GM21723 (cell line): ENCODE measurements around the gene NHERF2.
"Not testable (repeated sequence)": the region's sequence is repeated elsewhere in the genome, so short reads cannot be mapped to it uniquely, and the experiment has no call there.

Experiments
- ATAC-seq: cut with Tn5 transposase; IDR thresholded peaks from one replicate; pipeline ENCODE4 v1.9.1; 2021; ENCODE audit warnings: mild to moderate bottlenecking, moderate library complexity; ENCODE audit not compliant: unreplicated experiment

NHERF2 gene

DNA sequence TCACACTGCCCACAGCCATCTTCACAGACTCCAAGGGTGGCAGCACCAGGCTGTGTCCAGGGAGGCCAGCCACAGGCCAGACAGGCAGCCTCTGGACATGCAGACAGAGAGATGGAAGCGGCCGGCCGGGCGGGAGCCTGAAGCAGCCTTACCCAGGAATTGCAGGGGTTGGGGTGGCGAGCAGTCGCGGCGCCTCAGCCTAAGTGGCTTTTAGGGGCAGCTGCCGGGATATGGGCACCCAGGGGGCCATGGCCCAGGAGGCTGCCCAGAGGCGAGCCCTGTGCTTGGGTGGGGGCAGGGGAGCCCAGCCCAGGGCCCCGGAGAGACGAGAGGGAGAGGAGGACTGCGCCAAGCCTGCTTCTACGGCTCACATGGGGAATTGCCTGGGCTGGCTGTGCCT is 1.5 kb upstream of the NHERF2 start:
- no peak for ATAC-seq

DNA sequence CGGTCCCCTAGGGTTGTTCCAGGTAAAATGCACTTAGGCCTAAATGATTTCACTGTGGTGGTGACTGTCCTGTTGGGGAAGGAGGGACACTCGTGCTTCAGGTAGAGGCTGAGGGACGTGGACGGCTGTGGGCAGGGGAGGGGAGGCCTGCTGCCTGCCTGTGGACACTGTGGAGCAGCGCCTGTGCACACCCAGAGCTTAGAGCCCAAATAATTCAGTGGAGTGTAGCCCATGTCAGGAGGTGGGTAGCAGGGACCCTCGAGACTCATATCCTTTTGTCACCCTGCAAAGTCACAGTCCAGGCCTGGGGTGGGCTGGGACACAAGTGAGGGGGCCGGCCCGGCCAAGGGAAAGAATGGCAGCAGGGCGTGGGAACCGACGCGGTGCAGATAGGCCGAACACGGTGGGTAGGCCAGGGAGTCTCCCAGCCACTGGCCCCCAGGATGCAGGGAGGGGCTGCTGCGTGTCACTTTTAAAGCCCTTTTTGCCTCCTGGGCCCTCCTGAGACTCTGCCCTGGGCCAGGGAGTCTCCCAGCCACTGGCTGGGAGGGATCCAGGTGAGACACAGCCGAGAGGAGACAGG is 733 bp upstream of the NHERF2 start:
- no peak for ATAC-seq

DNA sequence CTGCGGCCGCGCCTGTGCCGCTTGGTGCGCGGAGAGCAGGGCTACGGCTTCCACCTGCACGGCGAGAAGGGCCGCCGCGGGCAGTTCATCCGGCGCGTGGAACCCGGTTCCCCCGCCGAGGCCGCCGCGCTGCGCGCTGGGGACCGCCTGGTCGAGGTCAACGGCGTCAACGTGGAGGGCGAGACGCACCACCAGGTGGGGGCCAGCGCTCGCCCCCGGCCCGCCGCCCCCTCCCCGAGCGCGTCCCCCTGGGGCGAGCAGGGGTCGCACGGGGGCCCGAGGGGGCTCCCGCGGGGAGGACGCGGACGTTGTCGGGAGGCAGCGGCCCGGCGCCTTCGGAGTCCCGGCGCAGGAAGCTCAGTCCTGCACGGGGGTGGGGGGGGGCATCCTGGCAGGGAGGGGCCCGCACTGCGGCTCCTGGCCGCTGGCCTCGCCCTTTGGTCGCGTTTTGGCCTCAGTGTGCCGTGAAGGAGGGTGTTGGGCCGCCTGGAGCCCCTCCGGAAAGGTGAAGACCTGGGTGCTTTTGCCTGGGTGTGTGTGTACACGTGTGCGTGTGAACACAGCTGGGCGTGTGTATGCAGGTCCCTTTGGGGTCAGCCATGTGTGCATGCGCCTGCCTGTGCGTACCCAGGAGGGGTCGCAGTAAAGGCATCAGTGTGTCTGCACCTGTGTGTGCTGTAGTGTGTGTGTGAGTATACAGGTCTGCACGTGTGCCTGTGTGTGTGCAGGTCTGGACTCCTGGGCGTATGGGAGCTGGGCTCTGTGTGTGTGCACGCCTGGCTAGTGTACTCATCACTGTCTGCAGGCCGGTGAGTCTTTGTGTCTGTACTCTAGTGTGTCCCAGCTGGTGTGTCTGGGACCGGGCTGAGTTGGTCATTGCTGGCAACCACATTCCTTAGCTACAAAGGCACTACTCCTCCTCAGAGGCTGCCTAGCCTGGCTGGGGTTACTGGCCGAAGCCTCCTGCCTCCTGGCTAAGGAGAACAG is 615 bp downstream of the NHERF2 start:
- ATAC-seq: no peak

DNA sequence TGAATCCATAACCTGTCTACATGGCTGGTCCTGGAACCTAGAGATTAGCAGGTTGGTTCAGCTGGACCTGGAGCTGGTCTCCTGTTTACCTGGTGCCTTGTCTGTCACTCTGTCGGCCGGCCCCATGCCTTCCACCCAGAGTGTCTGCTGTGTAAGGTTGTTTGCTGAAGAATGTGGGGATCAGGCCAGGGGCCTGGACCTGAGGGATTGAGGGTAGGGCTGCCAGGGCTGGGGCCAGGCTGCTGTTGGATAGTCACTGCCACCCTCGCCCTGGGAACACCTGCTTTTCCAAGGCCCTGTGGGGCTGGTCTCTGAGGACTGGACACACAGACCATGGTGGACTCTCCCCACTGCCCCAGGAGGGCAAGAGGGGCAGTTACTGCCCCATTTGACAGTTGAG is 1.4 kb downstream of the NHERF2 start:
- no peak for ATAC-seq

DNA sequence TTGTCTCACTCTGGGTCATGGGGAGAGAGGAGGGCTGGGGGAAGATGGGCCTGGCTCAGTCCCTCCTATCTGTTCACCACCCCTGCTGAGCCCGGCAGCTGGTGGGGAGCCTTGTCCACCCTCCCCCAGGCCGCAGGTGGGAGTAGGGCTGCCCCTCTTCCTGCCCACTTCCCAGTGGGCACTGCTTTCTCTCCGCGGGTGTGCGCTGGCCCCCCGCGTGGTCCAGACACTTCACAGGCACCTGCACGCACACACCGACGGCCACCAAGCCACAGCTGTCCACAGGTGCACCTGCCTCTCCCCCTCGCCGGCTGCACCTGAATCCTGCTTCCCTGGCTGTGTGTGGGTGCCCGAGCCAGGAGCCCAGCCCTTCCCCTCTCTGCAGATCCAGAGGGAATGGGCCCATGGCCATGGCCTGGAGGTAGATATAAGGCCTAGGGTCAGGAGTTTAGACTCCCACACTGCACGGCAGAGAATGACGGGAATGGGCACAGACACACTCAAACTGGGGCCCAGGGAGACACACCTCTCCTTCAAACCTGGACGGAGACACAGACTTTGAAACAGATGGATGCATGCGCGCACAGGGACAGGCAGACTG is 2.0 kb downstream of the NHERF2 start:
- no peak for ATAC-seq

DNA sequence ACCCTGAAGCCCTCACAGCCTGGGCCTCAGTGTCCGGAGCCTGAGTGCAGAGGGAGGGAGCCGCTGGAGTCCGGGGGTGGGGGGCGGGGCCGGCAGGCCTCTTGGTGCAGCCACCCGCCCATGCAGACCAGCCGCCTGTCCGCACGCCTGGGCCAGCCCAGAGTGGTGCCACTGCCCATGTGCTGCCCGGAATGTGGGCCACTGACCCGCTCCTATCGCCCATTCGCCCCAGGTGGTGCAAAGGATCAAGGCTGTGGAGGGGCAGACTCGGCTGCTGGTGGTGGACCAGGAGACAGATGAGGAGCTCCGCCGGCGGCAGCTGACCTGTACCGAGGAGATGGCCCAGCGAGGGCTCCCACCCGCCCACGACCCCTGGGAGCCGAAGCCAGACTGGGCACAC is 2.6 kb downstream of the NHERF2 start:
- no peak for ATAC-seq

DNA sequence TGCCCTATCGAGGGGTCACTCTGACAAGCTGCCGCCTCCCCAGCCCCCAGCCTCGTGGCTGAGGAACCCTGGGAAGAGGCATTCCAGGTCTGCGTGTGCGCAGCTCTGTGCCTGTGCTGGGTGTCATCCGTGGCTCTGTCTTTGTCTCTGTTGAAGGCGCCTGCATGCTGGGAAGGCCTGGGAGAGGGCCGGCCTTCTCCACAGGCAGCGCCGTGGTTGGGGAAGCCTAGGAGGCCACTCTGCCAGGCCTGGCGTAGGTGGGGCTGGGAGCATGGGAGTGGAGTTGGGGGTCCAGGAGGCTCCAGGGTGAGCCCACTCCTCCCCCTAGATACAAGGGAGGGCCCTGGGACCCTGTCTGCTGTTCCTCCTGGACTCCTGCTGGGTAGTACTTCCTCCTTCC is 3.3 kb downstream of the NHERF2 start:
- no peak for ATAC-seq

DNA sequence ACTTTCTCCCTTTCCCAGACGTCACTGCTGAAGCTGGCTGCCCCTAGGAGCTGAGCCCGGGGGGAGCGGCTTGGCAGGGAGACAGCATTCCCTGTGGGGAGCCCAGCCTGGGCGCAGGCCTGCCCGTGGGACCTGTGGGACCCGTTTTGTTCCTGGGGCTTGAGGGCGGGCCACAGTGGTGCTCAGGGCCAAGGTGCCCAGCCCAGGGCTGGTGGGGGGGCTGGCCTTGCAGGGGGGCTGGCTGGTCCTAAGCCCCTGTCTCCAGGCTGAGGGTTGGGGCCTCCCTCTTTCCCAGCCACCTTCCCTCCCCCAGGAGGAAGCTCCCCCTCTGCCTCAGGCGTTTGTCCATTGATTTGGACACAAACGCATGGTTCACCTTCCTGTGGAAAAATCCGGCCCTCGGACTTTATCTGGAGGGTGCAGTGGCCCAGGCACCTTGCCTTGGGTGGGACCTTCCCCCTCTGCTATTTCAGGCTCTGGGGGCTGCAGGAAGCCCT is 4.4 kb downstream of the NHERF2 start:
- no peak for ATAC-seq

DNA sequence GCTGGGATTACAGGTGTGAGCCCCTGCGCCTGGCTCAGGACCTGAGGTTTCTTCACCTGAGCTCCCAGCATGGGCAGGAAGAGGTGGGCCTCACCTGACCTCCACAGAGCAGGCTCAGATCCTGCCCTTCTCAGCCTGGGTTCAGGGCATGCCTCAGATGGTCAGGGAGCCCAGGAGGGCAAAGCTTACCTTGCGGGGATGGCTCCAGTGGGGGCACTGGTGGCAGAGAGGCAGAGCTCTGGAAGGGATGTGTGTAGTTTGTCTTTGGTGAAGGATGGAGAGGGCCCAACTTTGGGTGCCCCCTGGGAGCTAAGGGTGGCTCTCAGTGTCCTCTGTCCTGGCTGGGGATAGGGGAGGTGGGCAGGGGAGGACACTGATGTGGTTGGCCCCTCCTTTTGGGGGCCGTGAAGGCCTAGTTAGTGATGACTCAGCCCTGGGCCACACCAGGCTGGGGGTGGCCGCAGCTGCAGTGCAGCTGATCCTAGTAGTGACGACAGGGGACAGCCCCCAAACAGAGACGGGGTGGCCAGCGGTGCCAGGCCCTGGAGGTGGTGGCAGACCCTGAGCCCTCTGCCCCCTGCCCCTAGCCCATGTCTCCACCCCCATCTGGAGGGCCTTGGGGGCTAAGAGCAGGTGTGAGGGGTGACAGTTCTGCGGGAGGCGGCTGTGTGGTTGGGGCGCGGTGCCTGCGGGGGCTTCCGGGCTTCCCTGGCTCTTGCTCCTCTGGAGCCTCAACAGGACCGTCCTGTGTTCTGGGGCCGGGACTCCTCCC is 5.8 kb downstream of the NHERF2 start:
- ATAC-seq: no peak

DNA sequence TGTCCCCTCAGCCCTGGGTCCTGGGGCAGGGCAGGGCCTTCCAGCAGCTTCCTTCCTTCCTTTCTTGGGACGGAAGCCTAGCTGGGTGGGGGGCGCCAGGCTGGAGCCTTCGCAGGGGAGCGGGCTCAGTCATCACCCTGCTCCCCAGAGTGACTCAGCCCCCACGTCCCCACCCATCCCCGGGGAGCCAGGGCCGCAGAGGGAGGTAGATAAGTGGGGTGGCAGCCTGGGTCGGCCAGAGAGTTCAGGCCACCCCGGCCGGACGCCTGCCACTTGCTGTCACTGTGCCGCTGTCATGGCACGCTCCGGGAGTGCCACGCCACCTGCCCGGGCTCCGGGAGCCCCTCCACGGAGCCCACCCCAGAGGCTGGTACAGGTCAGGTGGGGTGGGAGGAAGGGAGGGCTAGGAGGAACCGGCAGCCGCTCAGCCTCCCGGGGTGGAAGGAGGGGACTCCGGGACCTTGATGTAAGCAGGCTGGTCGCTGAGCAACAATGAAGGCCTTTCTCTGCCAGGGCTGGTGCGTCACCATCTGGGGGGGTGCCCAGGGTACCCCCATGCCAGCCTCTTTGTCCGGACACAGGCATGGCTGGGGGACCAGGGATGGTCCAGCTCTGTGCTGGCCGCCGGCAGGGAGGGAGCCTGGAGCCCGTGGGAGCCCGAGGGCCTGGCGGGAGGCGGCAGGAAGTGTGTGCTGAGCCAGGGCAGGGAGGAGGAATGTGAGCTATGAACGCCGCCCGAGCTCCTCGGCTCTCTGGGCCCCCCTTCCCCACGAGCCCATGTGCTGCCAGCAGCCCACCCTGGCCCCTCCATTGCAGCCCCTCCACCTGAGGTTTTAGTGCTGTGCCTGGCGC is 6.6 kb downstream of the NHERF2 start:
- ATAC-seq: no peak

DNA sequence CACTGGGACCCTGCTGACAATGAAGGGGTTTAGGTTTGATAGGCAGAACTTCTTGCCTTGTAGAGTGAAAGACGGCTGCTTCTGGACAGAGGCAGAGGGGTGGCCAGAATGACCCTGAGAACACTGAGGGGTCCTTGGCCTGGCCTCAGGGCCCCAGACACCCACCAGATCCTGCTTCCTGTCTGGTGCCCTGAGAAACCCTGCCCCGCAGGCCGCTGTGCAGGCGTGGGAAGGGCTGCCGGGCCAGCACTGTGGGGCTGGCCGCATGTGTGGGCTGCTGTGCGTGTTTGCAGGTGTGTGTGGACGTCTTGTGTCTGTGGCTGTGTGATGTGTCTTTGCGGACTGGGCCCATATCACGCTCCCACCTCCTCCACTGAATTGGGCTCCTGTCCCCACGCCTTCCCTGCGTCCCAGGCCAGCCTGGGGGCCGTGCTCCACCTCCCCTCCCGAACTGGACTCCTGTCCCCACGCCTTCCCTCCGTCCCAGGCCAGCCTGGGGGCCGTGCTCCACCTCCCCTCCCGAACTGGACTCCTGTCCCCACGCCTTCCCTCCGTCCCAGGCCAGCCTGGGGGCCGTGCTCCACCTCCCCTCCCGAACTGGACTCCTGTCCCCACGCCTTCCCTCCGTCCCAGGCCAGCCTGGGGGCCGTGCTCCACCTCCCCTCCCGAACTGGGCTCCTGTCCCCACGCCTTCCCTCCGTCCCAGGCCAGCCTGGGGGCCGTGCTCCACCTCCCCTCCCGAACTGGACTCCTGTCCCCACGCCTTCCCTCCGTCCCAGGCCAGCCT is 7.4 kb downstream of the NHERF2 start:
- not testable (repeated sequence) for ATAC-seq

DNA sequence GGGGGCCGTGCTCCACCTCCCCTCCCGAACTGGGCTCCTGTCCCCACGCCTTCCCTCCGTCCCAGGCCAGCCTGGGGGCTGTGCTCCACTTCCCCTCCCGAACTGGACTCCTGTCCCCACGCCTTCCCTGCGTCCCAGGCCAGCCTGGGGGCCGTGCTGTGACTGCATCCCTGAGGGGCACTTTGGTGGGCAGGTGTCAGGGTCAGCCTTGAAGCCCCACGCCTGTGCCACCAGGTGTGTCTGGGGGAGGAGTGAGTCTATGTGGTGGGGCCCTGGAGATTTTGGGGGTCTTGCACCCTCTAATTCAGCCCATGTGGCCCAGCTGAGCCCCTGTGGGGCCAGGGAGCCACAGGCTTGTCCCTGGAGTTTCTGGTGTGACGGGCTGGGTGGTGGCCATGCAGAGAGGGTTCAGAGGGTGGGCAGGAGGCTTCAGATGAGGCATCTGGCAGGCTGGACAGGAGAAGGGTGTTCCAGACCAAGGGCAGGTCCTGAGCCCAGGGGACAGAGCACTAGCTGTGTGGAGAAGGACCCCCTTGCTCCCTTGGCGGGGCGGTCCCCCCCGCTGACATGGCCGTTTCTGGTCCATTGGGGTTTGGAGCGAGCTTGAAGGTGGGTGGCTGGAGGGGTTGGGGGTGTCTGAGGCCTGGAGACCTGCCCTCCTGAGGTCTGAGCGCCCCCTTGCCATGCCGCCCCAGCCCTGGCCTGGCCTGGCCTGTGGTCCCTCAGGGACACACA is 8.2 kb downstream of the NHERF2 start:
- no peak for ATAC-seq

DNA sequence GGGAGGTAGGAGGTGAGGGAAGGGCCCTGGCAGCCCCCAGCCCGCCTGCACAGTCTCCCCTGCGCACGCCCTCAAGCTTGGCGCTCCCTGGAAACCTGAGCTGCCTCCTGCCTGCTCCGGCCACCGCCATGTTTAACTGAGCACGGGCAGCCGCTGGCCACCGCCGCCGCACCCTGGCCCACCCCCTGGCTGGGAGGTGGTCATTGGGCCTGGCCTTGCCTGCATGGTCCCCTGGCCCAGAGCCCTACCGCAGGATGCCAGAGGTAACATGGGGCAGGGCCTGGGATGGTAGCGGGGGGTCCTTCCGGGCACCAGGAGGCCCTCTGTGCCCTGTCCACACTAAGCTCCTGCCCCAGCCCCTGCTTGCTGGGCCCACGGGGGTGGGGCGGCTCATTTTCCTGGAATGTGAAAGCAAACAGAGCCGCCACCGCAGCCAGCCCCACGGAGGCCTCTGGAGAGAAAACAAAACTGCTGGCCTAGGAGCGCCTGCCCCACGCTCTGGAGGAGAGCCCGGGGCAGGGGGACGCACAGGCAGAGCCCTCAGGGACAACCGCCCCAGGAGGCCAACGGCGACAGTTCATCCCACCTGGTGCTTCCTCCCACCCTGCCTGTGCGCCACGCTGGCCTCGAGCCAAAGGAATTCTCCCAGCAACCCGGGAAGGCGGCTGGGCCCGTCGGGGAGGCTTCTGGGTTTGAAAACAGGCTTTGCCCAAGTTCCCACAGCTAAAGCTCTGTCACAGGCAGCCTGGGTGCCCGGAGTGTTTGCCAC is 8.9 kb downstream of the NHERF2 start:
- no peak for ATAC-seq

DNA sequence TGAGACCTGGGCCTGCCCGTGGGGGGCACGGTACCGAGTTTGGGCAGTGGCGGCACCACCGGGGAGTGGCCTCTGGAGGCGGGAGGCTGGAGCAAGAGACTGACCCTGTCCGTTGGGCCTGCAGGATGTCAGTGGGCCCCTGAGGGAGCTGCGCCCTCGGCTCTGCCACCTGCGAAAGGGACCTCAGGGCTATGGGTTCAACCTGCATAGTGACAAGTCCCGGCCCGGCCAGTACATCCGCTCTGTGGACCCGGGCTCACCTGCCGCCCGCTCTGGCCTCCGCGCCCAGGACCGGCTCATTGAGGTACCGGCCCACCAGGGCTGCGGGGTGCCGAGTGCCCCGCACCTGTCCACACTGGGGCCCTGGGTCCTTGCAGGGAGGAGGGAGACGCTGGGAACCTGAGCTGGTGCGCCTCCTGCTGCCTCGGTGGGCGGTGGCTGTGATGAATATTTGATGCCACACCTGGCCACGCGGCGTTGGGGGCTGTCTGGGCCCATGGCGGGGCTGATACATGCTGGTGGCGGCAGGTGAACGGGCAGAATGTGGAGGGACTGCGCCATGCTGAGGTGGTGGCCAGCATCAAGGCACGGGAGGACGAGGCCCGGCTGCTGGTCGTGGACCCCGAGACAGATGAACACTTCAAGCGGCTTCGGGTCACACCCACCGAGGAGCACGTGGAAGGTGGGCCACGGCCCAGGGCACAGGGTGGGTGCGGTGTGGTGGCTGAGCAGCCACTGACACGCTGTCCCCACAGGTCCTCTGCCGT is 9.7 kb downstream of the NHERF2 start:
- ATAC-seq: no peak

DNA sequence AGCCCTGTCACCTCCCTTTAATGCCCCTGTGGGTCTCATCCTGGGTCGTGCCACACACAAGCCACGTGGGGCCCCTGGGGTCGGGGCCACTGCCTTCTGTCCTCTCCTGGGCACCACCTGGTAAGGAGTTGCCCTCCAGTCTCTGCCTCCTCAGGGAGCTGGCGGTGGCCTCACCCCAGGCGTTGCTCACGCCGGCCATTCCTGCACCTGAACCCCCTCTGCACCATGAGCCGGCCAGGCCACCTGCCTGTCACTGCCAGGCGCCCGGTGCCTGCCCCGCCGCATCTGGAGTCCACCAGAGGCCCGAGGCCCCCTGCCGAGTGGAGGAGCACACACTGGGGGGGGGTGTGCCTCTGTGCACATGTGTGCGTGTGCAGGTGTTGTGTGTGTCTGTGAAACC is 10.4 kb downstream of the NHERF2 start:
- ATAC-seq: no peak

DNA sequence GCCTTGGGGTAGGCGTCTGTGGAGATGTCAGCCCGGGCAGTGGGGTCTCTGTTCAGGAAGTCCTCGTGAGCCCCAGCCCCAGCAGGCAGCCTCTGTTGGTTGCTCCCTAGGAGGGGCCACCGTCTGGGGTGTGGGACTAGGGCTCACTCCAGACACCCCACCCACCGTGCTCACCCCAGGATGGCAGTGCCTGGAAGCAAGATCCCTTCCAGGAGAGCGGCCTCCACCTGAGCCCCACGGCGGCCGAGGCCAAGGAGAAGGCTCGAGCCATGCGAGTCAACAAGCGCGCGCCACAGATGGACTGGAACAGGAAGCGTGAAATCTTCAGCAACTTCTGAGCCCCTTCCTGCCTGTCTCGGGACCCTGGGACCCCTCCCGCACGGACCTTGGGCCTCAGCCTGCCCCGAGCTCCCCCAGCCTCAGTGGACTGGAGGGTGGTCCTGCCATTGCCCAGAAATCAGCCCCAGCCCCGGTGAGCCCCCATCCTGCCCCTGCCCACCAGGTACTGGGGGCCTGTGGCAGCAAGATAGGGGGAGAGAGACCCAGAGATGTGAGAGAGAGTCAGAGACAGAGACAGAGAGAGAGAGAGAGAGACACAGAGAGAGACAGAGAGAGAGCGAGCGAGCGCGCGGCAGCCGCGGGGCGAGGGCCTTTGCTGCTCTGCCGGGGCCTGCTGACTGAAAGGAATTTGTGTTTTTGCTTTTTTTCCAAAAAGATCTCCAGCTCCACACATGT is 11.1 kb downstream of the NHERF2 start:
- ATAC-seq: no peak
